HG03575 (cell line): ENCODE measurements around the gene HNRNPH1.

ENCODE experiments used
- ATAC-seq: cut with Tn5 transposase; IDR thresholded peaks from one replicate; pipeline ENCODE4 v1.9.1; 2021; ENCODE audit not compliant: unreplicated experiment, insufficient number of reproducible peaks, low FRiP score; ENCODE audit errors: extremely low read depth

HNRNPH1 gene

DNA sequence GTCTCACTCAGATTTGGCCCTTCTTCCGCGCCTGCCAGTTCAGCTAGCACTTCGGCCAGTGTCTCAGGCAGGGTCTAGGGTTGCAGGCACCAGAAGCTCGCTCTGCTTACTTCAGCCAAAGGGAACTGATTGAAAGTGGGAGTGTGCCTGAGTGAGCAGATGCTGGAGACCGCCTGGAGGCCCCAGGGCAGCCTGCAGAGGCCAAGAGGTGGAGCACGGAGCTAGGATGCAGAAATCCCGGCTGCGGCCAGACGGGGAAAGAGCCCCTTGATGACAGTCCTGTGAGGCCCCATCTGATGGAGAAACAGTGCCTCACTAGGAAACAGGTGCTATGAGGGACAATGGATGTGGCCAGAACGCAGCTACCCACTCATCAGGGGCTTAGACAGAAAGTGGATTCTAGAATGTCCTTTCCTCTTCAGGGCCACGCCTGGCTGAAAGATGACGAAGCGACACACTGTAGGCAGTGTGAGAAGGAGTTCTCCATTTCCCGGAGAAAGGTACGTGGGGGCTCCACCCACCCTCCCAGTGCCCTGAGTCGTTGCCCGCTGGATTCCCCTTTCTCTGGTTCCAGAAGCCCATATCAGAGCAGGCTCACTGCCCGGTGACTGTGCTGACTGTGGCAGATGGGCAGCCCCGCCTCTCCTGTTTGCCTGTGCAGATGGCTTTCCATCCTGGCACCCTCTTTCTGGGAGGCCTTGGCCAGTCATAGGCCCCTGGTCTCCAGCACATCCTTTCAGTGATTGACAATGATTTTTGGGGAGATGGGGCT, 16.1 kb downstream of the HNRNPH1 start:
- ATAC-seq: no peak

DNA sequence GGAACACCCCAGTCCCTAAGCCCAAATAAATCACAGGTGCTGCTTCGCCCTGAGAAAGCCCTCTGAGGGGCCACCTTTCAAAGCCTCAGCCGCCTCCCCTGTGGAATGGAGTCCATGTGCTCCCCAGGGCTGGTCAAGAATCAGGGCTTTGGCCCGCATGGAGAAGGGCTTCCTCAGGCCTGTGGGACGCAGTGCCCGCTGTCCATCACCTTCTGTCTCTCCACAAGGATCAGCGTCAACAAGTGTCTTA, 16.6 kb downstream of the HNRNPH1 start:
- ATAC-seq: no peak

DNA sequence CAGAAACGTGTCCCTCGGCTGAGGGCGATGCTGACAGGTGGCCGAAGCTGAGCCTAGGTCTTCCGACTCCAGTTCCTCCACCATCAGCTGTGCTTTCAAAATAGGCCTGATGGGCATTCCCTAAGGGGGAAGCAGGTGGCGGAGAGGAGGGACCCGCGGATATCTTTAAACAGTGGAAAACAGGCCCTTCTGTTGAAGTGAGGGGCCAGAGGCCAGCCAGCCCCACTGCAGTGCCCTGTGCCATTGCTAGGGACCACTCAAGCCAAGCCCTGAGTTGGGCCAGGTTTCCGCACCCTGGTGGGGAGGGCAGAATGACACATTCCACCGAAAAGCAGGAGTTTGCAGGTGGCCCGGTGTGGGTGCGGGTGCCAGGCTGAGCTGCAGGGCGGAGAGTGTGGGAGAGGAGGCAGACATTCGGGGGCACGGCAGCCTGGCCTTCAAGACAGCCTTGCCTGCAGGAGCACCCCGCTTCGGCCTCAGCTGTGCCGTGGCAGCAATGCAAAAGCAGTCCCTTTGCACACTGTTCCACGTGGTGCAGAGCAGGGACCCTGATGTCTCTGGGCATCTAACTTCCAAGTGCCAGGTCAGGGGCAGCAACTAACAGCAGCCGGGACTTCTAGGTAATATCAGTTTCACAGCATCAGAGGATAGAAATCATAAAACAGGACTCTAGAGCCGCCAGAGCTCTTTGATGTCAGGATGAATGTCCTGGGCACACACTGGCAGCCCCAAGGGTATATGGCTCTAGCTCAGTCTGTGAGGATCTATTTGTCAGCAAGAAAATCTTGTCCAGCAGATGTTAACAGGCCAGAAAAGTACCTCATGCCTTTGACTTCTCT, 17.2 kb downstream of the HNRNPH1 start:
- no peak for ATAC-seq

DNA sequence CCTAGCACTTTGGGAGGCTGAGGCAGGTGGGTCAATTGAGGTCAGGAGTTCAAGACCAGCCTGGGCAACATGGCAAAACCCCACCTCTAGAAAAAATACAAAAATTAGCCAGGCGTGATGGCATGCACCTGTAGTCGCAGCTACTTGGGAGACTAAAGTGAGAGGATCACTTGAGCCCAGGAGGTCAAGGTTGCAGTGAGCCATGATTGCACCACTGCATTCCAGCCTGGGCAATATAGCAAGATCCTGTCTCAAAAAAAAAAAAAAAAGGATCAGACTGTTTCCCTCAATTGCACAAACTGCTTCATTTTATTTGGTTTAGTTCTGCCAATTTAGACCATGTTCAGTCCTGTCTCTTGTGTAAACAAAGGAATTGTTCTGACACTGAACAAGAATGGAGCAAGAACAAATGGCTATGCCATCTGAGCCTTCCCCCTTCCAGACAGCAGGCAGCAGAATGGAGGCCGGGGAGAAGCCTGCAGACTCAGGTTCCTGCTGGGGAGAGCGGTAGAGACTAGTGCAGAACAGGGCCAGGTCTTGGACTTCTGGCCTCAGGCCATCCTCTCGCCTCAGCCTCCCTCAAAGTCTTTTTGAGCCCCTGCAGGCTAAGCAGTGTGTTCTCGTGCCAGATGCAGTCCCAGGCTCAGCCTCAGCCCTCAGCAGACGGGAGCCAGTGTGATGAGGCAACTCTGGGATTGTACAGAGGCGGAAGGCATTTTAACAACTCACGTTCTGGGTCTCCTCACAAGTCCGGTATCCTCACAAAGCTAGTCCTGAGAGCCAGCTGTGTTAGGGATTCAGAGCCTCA, 18.2 kb downstream of the HNRNPH1 start:
- ATAC-seq: no peak

DNA sequence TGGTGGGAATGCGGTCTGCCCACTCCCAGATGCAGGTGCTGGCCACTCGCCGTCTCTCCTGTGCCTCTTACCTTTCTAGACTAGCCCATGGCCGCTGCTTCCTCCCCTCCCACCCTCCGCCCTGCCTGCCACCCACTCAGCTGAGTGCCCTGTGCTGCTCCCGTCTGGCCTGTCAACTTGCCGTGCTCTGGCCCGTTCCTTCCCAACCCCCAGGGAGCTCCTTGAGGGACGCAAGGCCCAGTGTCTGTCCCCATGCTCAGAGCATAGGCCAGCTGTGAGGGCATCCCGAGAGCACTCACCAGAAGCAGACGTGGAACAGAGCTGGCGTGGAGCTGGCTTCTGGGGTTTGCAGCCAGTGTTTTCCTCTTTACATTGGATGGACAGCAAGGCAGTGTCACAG, 20.2 kb downstream of the HNRNPH1 start:
- no peak for ATAC-seq

DNA sequence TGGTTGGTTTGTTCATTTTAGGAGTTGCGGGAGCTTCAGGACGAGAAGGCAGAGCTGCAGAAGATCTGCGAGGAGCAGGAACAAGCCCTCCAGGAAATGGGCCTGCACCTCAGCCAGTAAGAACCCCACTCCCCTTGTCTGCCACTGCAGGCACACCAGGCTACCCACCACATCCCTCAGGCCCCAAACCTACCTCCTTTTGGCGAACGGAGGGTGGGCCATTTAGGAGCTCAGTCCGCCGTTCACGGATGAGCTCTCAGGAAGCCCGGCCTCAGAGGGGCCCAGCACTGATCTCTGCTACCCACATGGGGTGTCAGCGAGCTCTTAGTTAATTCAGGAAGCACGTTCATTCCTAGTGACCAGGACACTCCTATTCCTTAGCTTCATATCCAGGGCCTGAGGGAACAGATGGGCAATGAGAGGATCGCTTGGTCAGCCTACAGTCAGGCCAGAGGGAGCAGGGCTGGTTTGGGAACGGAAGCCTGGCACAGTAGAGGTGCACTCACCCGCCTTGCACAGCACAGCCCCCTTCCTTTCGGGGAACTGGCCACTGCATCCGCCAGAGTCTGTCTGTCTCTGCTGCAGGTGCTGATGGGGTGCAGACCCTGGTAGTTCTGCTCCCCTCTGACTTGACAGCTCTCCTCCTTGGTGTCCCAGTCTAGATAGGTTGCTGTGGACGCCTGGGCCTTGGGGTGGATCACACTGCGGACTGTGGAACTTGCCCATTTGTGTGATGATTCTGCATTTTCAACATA, 21.4 kb downstream of the HNRNPH1 start:
- ATAC-seq: no peak

DNA sequence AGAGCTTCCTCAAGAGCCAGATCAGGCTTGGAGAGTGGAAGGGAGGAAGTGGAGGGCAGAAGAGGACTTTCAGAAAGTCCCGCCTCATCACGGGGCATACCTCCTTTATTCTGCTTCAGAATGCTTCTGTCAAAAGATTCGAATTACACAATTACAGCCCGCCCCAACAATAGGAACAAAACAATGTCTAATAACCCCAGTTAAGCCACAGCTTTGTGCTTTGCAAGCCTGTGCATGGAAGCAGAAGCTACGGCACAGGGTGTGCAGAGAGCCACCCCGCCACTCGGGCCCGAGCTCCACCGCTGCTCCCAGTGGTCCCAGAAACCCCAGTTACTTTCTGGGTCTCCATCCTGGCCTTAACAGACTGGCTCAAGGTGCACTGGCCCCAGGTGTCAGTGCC, 23.5 kb downstream of the HNRNPH1 start:
- no peak for ATAC-seq

DNA sequence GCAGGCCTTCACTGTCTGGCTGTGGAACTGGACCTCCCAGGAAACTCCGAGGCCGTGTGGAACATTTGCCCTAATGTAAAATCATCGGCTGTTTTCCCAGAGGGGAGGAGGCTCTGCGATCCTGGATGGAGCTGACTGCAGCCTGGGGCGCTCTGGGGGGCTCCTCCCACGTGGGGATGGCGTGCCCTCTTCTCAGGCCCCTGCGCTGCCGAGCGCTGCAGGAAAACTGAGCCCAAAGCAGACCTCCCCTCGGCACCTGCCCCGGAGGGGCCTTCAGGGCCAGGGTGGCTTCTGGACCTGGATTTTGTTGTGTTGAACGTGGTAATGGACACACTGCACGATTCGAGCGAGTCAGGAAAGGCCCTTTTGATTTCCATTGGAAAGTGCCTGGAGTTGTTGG, 23.9 kb downstream of the HNRNPH1 start:
- no peak for ATAC-seq

DNA sequence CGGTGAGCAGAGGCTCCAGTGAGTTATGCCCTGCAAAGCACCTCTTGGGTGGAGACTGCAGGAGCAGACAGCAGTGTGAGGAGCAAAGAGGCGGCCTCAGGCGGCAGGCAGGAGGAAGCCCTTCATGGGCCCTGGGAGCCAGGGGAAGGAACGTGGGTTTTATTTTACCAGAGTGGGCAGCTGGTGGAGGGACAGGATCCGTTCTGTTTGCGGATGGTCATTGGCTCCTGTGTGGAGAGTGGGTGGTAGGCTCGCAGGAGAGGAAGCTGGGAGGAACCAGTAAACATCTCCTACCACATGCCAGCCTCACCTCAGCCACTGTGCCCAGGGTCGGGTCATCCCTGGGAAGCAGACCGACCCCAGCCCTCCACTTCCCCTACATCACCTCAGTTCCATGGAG, 24.4 kb downstream of the HNRNPH1 start:
- no peak for ATAC-seq

DNA sequence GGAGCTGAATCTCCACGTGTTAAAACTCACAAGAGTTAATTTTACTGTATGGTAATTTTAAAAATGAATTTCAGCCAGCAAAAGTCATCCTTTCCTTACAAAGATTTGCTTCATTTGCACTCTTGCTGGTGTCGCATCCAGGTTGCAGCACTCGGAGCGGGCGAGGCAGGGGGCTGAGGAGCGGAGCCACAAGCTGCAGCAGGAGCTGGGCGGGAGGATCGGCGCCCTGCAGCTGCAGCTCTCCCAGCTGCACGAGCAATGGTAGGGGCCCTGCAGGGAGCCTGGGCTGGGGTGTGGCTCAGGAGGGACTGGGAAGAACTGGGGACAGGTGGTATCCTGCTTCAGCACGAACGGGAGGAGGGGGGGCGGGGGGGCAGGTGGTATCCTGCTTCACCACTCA, 27.1 kb downstream of the HNRNPH1 start:
- ATAC-seq: no peak

DNA sequence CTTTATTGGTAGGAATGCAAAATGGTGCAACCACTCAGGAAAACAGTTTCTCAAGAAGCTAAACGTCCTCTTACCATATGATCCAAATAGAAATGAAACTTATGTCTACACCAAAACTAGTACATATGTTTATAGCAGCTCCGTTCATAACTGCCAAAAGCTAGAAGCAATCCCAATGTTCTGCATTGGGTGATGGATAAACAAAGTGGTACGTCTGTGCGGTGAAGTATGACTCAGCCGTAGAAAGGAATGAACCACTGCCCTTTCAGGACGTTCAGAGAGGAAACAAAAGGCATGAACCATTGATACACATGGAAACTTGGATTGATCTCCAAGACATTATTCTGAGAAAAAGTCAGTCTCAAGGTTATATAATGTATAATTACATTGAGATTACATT, 27.6 kb downstream of the HNRNPH1 start:
- ATAC-seq: no peak

DNA sequence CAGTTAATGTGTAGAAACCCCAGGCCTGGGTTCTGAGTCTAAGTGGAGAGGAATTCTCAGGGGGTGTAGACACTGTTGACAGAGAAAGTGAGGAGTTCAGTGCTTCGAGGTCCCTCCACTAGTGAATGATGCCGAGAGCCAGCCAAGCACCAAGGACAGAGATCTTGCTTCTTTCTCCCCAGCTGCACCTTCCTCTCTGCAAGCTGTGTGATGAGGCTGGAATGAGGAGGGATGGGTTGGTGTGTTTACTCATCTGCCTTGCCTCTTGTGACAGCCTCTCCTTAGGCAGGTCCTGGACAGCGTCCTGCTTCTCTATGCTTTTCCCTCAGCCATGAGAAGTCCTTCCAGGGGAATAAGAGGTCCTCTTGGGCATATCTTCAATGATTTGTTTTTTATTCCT, 35.3 kb downstream of the HNRNPH1 start:
- ATAC-seq: no peak

DNA sequence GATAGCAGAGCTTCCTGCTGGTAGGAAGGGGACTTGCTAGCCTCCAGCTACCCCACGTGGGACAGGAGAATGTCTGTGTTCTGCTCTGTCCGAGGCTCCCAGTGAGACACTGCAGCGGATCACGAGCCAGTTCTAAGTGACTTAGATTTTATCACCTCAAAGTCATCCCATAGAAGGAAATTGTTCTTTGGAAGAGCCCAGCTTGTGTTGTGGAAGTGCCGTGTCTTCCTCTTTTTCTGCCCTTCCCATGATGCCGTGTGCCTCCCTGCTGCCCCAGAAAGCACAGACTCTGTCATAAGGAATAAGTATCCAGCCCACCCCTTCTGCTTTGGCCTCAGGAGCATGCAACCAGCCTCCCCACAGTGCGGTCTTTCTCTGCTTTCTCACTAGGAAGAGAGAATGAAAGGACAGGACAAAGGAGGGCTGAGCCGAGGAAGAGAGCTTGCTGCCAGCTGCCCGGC, 37.5 kb downstream of the HNRNPH1 start:
- no peak for ATAC-seq

DNA sequence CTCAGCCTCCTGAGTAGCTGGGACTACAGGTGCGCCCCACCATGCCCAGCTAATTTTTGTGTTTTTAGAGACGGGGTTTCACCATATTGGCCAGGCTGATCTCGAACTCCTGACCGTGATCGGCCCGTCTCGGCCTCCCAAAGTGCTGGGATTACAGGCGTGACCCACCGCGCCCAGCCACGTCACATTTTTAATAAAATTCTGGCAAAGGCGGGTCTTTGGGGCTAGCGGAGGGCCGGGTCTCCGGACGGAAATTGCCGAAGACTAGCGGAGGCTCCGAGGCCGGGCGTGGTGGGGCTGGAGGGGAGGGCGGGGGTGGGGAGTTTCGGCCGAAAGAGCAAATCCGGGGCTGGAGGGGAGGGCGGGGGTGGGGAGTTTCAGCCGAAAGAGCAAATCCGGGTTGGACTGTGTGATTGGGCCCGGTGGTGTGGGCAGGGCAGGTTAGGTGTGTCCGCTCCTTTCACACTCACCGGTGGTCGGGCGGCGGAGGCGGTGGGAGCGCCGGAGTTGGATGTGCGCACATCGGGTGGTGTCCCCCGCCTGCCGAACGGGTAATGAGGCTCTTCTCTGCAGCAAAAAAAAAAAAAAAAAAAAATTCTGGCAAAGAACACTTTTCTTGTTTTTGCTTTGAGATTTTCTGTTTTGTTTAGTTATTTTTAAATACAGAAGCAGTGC, 46.0 kb downstream of the HNRNPH1 start:
- ATAC-seq: no peak

DNA sequence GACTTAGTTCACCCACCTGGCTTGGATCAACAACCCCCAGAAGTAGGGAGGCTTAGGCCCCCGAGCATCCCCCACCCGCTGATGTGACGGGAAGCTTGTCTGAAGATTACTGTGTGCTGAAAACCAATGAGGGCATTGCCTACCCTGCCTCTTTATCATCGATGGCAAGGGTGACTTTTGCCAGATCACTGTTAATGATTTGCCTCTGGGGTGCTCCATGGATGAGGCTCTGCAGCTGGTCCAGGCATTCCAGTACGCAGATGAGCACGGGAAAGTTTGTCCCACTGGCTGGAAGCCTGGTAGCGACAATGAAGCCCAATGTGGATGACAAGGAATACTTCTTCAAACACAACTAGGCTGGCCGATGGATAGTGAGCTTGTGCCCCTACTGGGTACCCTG, 51.1 kb downstream of the HNRNPH1 start:
- no peak for ATAC-seq

DNA sequence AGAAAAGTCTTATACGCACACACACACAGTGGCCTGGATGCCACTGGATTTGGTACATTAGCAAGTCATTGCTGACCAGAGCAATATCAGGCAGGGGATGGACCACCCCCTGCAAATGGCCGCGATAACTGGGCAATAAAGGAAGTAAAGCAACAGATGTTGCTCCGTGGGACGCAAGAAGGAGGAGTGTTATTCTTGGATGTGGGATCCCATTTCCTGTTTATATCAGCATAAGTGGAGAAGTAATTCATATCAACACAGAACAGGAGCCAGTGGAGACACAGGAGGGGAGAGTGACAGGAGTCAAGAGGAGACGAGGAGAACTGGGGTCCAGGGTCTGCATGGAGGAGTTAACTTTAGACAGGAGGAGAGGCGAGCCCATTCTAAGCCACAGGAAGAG, 54.8 kb downstream of the HNRNPH1 start:
- no peak for ATAC-seq

DNA sequence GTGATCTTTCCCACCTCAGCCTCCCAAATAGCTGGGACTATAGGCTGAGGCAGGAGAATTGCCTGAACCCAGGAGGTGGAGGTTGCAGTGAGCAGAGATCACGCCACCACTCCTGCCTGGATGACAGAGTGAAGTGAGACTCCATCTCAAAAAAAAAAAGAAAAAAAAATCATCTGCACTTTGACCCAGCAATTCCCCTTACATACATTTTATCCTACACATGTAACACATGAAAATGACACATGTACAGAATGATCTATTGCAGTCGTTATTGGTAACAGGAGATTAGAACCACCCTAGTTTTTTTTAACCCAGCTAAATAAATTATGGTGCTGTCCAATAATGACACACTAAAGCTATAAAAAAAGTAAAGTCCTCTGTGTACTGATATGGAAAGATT, 58.9 kb downstream of the HNRNPH1 start:
- ATAC-seq: no peak
